ENCODE data around the gene DAG1.

Gene DAG1

DNA sequence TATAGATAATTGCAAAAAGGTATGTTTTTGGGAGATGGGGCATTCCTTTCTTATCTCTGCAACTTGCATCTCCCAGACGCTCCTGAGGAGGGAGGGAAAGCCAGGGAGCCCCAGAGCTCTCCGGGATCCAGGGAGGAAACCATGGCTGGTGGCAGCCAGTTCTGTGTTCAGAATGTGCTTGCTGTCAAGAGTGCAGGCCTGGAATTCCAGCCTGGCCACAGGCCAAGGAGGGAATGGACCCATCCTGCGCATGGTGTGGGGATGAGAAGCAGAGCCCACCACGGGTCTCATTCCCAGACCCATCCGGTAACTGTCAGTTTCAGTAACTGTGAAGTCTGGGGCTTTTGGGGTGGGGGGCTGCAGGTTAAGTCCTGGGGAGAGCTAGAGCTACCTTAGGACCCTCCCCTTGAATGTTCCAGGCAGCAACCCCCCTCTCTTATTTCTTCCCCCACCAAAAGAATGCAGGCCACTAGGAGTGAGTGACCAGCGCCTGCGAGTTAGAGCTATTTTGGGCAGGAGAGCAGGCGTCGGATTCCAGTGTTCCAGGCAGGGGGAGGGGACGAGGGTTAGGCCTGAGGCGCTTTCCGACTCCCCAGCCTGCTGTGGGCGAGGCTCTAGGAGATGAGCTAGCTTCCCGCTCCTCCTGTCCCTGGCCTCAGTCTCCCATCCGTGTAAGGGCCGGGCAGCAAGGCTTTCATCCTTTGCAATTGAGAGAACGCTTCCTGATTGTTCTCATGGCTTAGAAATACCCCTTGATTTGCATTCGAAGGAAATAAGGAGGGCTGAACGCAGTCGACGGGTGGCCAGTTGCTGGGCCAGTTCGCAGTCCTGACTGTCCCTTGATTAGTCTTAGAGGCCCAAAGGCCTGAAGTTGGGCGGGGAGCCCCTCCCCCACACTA is 781 bp upstream of the DAG1 start:
- peak; percentile 67 for DNase-seq (ENCODE audit: low read depth)
- peak overlapping the region; percentile 55 for H3K4me3 ChIP-seq (ENCODE audit: control insufficient read depth, low read depth, low read length)
- TF ChIP-seq, protein P1, sequence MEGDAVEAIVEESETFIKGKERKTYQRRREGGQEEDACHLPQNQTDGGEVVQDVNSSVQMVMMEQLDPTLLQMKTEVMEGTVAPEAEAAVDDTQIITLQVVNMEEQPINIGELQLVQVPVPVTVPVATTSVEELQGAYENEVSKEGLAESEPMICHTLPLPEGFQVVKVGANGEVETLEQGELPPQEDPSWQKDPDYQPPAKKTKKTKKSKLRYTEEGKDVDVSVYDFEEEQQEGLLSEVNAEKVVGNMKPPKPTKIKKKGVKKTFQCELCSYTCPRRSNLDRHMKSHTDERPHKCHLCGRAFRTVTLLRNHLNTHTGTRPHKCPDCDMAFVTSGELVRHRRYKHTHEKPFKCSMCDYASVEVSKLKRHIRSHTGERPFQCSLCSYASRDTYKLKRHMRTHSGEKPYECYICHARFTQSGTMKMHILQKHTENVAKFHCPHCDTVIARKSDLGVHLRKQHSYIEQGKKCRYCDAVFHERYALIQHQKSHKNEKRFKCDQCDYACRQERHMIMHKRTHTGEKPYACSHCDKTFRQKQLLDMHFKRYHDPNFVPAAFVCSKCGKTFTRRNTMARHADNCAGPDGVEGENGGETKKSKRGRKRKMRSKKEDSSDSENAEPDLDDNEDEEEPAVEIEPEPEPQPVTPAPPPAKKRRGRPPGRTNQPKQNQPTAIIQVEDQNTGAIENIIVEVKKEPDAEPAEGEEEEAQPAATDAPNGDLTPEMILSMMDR (conservative IDR thresholded peaks at IDR 0.05; ENCODE audit: control insufficient read depth, insufficient read depth, low read depth, low read length), result no peak

DNA sequence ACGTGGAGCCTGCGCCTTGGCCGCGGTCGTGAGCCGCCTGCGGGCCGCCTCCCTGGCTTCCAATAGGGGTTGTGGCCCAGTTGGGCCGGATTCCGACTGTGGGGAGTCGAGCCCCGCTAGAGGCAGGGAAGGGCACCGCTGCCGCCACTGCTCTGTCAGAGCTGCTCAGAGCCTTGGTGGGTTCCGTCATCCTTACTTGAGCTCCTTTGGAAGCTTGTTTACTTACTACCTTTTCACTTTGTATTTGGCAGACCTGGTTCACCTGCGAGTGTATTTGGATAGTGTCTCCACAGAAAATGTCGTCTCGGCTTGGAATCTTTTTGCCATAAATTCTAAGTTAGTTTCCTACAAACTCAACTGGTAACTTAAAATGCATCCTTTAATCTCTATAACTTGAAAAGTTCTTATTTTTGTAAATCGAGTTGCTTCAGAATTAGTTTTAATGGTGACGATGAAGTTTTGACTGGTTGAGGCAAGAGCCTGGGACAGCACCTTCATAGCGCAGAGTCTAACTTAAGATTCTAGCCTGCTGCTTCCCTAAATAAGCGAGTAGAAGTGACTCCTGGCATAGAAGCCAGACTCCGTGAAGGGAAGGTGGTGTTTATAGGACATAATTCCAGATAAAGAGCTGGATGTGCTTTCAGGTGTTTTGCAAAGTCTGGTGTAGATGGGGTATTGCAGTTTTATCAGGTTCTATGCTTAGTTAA is 800 bp downstream of the DAG1 start:
- H3K4me3 ChIP-seq (ENCODE audit: control insufficient read depth, low read depth, low read length), result peak overlapping the region; percentile 68

DNA sequence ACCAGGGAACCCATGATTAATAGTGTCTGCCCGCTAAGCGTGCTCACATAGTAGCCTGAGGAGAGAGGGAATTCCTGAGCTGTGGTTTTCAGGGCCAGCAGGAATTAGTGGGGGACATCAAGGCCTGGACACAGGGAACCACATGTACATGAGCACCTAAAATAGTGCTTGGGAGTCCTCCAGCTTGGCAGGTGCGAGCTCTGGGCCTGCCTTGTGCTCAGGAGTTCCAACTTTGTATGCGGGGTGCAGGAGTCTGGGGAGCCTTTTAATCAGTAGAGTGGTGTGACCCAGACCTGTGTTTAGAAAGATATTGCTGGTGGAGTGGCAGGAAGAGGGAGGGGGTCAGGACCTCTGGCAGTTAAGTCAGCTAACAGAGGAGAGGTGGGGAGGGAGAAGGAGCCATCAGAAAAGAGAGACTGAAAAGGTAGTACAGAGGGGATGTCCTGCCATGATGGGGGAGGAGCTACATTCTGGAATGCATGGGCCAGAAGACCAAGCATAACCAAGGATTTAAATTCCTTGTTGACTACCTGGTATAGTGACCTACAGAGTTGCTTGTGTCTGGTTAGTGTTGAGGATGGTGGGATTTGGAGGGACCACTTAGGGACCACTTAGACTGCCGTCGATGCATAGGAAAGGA is 1.9 kb downstream of the DAG1 start:
- DNase-seq (ENCODE audit: low read depth), result no peak
- H3K4me3 ChIP-seq (ENCODE audit: control insufficient read depth, low read depth, low read length), result peak overlapping the region; percentile 68
- TF ChIP-seq, protein P1 (conservative IDR thresholded peaks at IDR 0.05; ENCODE audit: control insufficient read depth, insufficient read depth, low read depth, low read length), result no peak

More for the DNA sequence above, 800 bp downstream of the DAG1 start:
- DNase-seq (ENCODE audit: low read depth), result no peak
- TF ChIP-seq, protein P1 (conservative IDR thresholded peaks at IDR 0.05; ENCODE audit: control insufficient read depth, insufficient read depth, low read depth, low read length), result no peak

DNA sequence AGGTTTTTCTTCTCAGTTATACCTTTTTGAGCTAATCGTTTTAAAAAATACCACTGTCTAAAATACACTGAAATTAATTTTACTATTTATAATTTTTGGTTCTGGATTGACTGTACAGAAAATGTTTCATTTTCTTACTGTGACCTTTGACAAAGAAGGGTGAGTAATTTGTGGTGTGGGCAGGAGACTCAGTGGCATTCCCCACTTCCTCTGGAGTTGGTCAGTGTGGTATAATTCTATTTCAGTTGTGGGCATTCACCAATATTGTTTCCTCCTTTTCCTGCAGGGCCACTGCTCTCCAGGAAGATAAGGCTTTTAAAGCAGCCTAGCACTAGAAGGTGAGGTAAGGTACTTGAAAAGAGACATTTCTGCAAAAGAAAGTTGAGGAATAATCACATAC is 6.5 kb downstream of the DAG1 start:
- TF ChIP-seq, protein P1 (conservative IDR thresholded peaks at IDR 0.05; ENCODE audit: control insufficient read depth, insufficient read depth, low read depth, low read length), result no peak
- peak; percentile 36 for DNase-seq (ENCODE audit: low read depth)
- H3K4me3 ChIP-seq (ENCODE audit: control insufficient read depth, low read depth, low read length), result no peak overlapping the region

DNA sequence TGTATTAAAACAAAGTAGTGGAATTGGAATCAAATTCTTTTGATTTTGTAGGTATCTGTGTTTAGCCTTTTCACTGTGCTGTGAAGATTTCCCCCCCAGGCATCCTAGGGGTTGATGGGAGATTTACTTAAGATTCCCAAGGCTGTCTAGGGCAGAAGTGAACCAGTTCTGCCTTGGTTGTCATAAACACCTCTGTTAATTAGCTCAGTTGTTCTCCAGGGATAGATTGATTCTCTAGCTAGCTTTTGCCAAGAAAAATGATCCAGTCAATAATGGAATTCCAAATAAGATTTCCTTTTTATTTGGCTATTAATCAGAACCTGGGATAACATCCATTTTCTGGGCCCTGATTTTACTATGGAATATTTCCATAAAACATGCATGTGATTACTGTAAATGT is 12.7 kb downstream of the DAG1 start:
- TF ChIP-seq, protein P1 (conservative IDR thresholded peaks at IDR 0.05; ENCODE audit: control insufficient read depth, insufficient read depth, low read depth, low read length), result no peak
- DNase-seq (ENCODE audit: low read depth), result no peak
- no peak overlapping the region for H3K4me3 ChIP-seq (ENCODE audit: control insufficient read depth, low read depth, low read length)

DNA sequence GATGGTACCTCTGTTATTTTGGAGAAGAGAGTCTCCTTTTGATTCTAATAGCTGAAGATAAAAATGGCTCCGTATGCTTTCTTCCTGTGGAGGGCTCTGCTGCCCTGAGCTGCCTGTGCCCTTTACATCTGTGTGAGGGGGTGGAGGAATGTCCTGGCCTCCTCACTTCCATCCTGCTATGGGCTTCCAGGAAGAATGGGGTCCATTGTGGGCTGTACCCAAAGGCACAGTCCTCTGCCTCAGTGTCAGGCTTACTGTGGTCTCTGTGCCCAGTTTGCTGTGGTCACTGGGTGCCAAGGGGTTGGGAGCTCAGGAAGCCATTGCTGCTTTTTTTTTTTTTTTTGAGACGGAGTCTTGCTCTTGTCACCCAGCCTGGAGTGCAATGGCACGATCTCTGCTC is 14.4 kb downstream of the DAG1 start:
- no peak for DNase-seq (ENCODE audit: low read depth)
- H3K4me3 ChIP-seq (ENCODE audit: control insufficient read depth, low read depth, low read length), result no peak overlapping the region
- TF ChIP-seq, protein P1 (conservative IDR thresholded peaks at IDR 0.05; ENCODE audit: control insufficient read depth, insufficient read depth, low read depth, low read length), result no peak

Measured in fibroblast of mammary gland (primary cell).